Activated CD8-positive, alpha-beta T cell treated with anti-CD3 and anti-CD28 coated beads, Interleukin-2, amount 10 ng/mL, durations not matched to agents 7 days and 5 days (primary cell): ENCODE results near the gene MPPED2. TPM values are rescaled to one million over a fixed set of nuclear protein-coding genes. Genes with fewer than 3 reads are reported as not detected.

Experiments
- ATAC-seq: fragments of 150-1000 bp; cut with Tn5 transposase; one replicate; pipeline ENCODE4 v1.10.0; 2021; ENCODE audit warnings: moderate library complexity
- CTCF ChIA-PET: fragments of 350-600 bp; sonication (Branson Sonifier 250); formaldehyde crosslinking; loops from one replicate; lab custom pipeline; 2021; ENCODE audit warnings: antibody characterized with exemption; lab: Charles Lee
- POLR2A ChIA-PET: fragments of 350-600 bp; sonication (Branson Sonifier 250); formaldehyde crosslinking; loops from one replicate; lab custom pipeline; 2021; ENCODE audit warnings: antibody characterized with exemption; lab: Charles Lee
- DNase-seq: peaks from one replicate; pipeline ENCODE4 v3.0.0-alpha.2; 2020
- H3K27ac Mint-ChIP-seq: one replicate; pipeline ENCODE4 v1.8.0; 2021; ENCODE audit warnings: mild to moderate bottlenecking, mixed read lengths
- H3K27me3 Mint-ChIP-seq: one replicate; pipeline ENCODE4 v1.8.0; 2021; ENCODE audit warnings: low read depth, mixed read lengths
- H3K36me3 Mint-ChIP-seq: one replicate; pipeline ENCODE4 v1.8.0; 2021; ENCODE audit warnings: low read depth, mixed read lengths
- H3K4me1 Mint-ChIP-seq: one replicate; pipeline ENCODE4 v1.8.0; 2021; ENCODE audit warnings: low read depth, mixed read lengths
- H3K4me3 Mint-ChIP-seq: one replicate; pipeline ENCODE4 v1.8.0; 2021; ENCODE audit warnings: mild to moderate bottlenecking, mixed read lengths
- H3K9me3 Mint-ChIP-seq: one replicate; pipeline ENCODE4 v1.8.0; 2022; ENCODE audit warnings: mixed read lengths; ENCODE audit not compliant: insufficient read depth
- total RNA-seq, 2 experiments: library from RNA; stranded (reverse); gene quantifications; one replicate each; pipeline ENCODE4 v1.2.3, GENCODE V29; 2021

MPPED2 gene
- total RNA-seq, 2 experiments from 2014 or later, result not detected

- peaks cover 2% of the 10 kb centered on the region for H3K27me3 Mint-ChIP-seq
- ATAC-seq (no peak), DNase-seq (no peak)
- no peaks in the 10 kb centered on the region for H3K36me3 Mint-ChIP-seq
- no peak overlapping the region for H3K27ac Mint-ChIP-seq
- ChIA-PET CTCF (no interaction called here), POLR2A (no interaction called here)
- H3K4me3 Mint-ChIP-seq, result no peak overlapping the region
- no peaks in the 10 kb centered on the region for H3K4me1 Mint-ChIP-seq
- H3K9me3 Mint-ChIP-seq, result no peaks in the 10 kb centered on the region
Observed at GRCh38 chr11:30455025-30455424, 131.1 kb downstream of the MPPED2 start.

- H3K4me3 Mint-ChIP-seq, result no peak overlapping the region
Observed at GRCh38 chr11:30454541-30454940, 131.6 kb downstream of the MPPED2 start.

GRCh38 chr11:30454111-30454510 is 132.0 kb downstream of the MPPED2 start:
- no peaks in the 10 kb centered on the region for H3K4me1 Mint-ChIP-seq
- DNase-seq, result no peak
- H3K36me3 Mint-ChIP-seq, result no peaks in the 10 kb centered on the region
- CTCF ChIA-PET, result no interaction called here
- no peak for ATAC-seq
- H3K9me3 Mint-ChIP-seq, result no peaks in the 10 kb centered on the region
- no peak overlapping the region for H3K27ac Mint-ChIP-seq
- peaks cover 2% of the 10 kb centered on the region for H3K27me3 Mint-ChIP-seq
- POLR2A ChIA-PET, result no interaction called here
- H3K4me3 Mint-ChIP-seq, result no peak overlapping the region

More at GRCh38 chr11:30454541-30454940, 131.6 kb downstream of the MPPED2 start:
- H3K27me3 Mint-ChIP-seq, result peaks cover 2% of the 10 kb centered on the region
- CTCF ChIA-PET, result no interaction called here
- DNase-seq (no peak), ATAC-seq (no peak)
- POLR2A ChIA-PET, result no interaction called here
- no peaks in the 10 kb centered on the region for H3K36me3 Mint-ChIP-seq
- H3K27ac Mint-ChIP-seq, result no peak overlapping the region
- no peaks in the 10 kb centered on the region for H3K4me1 Mint-ChIP-seq
- no peaks in the 10 kb centered on the region for H3K9me3 Mint-ChIP-seq

GRCh38 chr11:30453705-30454104 is 132.4 kb downstream of the MPPED2 start:
- no peak for ATAC-seq
- no peaks in the 10 kb centered on the region for H3K9me3 Mint-ChIP-seq
- no peaks in the 10 kb centered on the region for H3K36me3 Mint-ChIP-seq
- no peak overlapping the region for H3K4me3 Mint-ChIP-seq
- H3K27me3 Mint-ChIP-seq, result peaks cover 2% of the 10 kb centered on the region
- ChIA-PET CTCF (no interaction called here), POLR2A (no interaction called here)
- no peaks in the 10 kb centered on the region for H3K4me1 Mint-ChIP-seq
- DNase-seq, result no peak
- H3K27ac Mint-ChIP-seq, result no peak overlapping the region

GRCh38 chr11:30452842-30453241 is 133.3 kb downstream of the MPPED2 start:
- ChIA-PET POLR2A (interaction anchor here (0.6 to 0.7 kb wide), 2 partner anchors 21 to 238 kb away, joined by 3 read pairs; no protein-coding TSS in a partner anchor), CTCF (no interaction called here)
- H3K9me3 Mint-ChIP-seq, result no peaks in the 10 kb centered on the region
- H3K27ac Mint-ChIP-seq, result no peak overlapping the region
- no peaks in the 10 kb centered on the region for H3K36me3 Mint-ChIP-seq
- no peak for ATAC-seq
- H3K4me1 Mint-ChIP-seq, result no peaks in the 10 kb centered on the region
- no peak for DNase-seq
- no peak overlapping the region for H3K4me3 Mint-ChIP-seq
- H3K27me3 Mint-ChIP-seq, result peaks cover 2% of the 10 kb centered on the region

- no peak for DNase-seq
- no peaks in the 10 kb centered on the region for H3K4me1 Mint-ChIP-seq
- H3K4me3 Mint-ChIP-seq, result no peak overlapping the region
- CTCF ChIA-PET, result no interaction called here
- no peak overlapping the region for H3K27ac Mint-ChIP-seq
- ATAC-seq, result no peak
- no peaks in the 10 kb centered on the region for H3K9me3 Mint-ChIP-seq
- POLR2A ChIA-PET, result interaction anchor here (0.7 kb wide), 1 partner anchor 239 kb away, joined by 3 read pairs; no protein-coding TSS in a partner anchor
- peaks cover 2% of the 10 kb centered on the region for H3K27me3 Mint-ChIP-seq
- H3K36me3 Mint-ChIP-seq, result no peaks in the 10 kb centered on the region
Observed at GRCh38 chr11:30452114-30452513, 134.0 kb downstream of the MPPED2 start.

- ChIA-PET CTCF (no interaction called here), POLR2A (no interaction called here)
- no peak overlapping the region for H3K4me3 Mint-ChIP-seq
- ATAC-seq (no peak), DNase-seq (no peak)
- no peaks in the 10 kb centered on the region for H3K9me3 Mint-ChIP-seq
- H3K27me3 Mint-ChIP-seq, result peaks cover 2% of the 10 kb centered on the region
- no peaks in the 10 kb centered on the region for H3K36me3 Mint-ChIP-seq
- H3K27ac Mint-ChIP-seq, result no peak overlapping the region
- H3K4me1 Mint-ChIP-seq, result no peaks in the 10 kb centered on the region
Observed at GRCh38 chr11:30451626-30452025, 134.5 kb downstream of the MPPED2 start.

- Mint-ChIP-seq H3K27ac (no peak overlapping the region), H3K4me1 (no peaks in the 10 kb centered on the region), H3K9me3 (no peaks in the 10 kb centered on the region), H3K4me3 (no peak overlapping the region), H3K36me3 (no peaks in the 10 kb centered on the region), H3K27me3 (peaks cover 2% of the 10 kb centered on the region)
- ChIA-PET POLR2A (no interaction called here), CTCF (no interaction called here)
- ATAC-seq (no peak), DNase-seq (no peak)
Observed at GRCh38 chr11:30451167-30451566, 135.0 kb downstream of the MPPED2 start.

- H3K4me1 Mint-ChIP-seq, result no peaks in the 10 kb centered on the region
- CTCF ChIA-PET, result no interaction called here
Observed at GRCh38 chr11:30447058-30447640, 139.0 kb downstream of the MPPED2 start.

GRCh38 chr11:30446520-30446919 is 139.6 kb downstream of the MPPED2 start:
- Mint-ChIP-seq H3K36me3 (no peaks in the 10 kb centered on the region), H3K27me3 (no peaks in the 10 kb centered on the region), H3K27ac (no peak overlapping the region), H3K4me1 (no peaks in the 10 kb centered on the region), H3K9me3 (no peaks in the 10 kb centered on the region), H3K4me3 (no peak overlapping the region)
- DNase-seq (no peak), ATAC-seq (no peak)
- POLR2A ChIA-PET, result no interaction called here
- CTCF ChIA-PET, result no interaction called here

More at GRCh38 chr11:30447058-30447640, 139.0 kb downstream of the MPPED2 start:
- H3K36me3 Mint-ChIP-seq, result no peaks in the 10 kb centered on the region
- no peaks in the 10 kb centered on the region for H3K9me3 Mint-ChIP-seq
- no peak overlapping the region for H3K4me3 Mint-ChIP-seq
- no peak for DNase-seq
- POLR2A ChIA-PET, result no interaction called here
- H3K27ac Mint-ChIP-seq, result no peak overlapping the region
- ATAC-seq, result no peak
- H3K27me3 Mint-ChIP-seq, result peaks cover 2% of the 10 kb centered on the region

- ChIA-PET POLR2A (no interaction called here), CTCF (no interaction called here)
- H3K27ac Mint-ChIP-seq, result no peak overlapping the region
- H3K27me3 Mint-ChIP-seq, result no peaks in the 10 kb centered on the region
- no peak for ATAC-seq
- H3K36me3 Mint-ChIP-seq, result no peaks in the 10 kb centered on the region
- H3K4me3 Mint-ChIP-seq, result no peak overlapping the region
- no peak for DNase-seq
- no peaks in the 10 kb centered on the region for H3K9me3 Mint-ChIP-seq
- no peaks in the 10 kb centered on the region for H3K4me1 Mint-ChIP-seq
Observed at GRCh38 chr11:30445056-30445455, 141.1 kb downstream of the MPPED2 start.

- DNase-seq (no peak), ATAC-seq (no peak)
- Mint-ChIP-seq H3K27me3 (no peaks in the 10 kb centered on the region), H3K4me1 (no peaks in the 10 kb centered on the region), H3K27ac (no peak overlapping the region), H3K36me3 (no peaks in the 10 kb centered on the region), H3K9me3 (no peaks in the 10 kb centered on the region), H3K4me3 (no peak overlapping the region)
- POLR2A ChIA-PET, result no interaction called here
- CTCF ChIA-PET, result no interaction called here
Observed at GRCh38 chr11:30440510-30440909, 145.6 kb downstream of the MPPED2 start.

- Mint-ChIP-seq H3K27me3 (no peaks in the 10 kb centered on the region), H3K36me3 (no peaks in the 10 kb centered on the region), H3K9me3 (no peaks in the 10 kb centered on the region), H3K27ac (no peak overlapping the region), H3K4me1 (no peaks in the 10 kb centered on the region), H3K4me3 (no peak overlapping the region)
- ChIA-PET POLR2A (no interaction called here), CTCF (no interaction called here)
- DNase-seq (no peak), ATAC-seq (no peak)
Observed at GRCh38 chr11:30436801-30437200, 149.4 kb downstream of the MPPED2 start.
